Body of pancreas (tissue), 4 donors: Measurements from ENCODE around the gene ALLC.

Experiments used
- POLR2A ChIP-seq, 3 donors: fragments of 450-650 bp; IDR thresholded peaks; one replicate each; pipeline ENCODE4 v1.6.1; 2016; ENCODE audit warnings: antibody characterized with exemption in 3 of 3, mild to moderate bottlenecking in 2 of 3
- TF ChIP-seq, protein P1 (sequence below), 7 experiments: fragments of 450-650 bp in 4 of 7; fragments of 200-600 bp in 3 of 7; sonication (generic) in 3 of 7; IDR thresholded peaks; one replicate each; pipeline ENCODE4 v1.5.1; 2016 to 2019; ENCODE audit warnings: antibody characterized with exemption in 7 of 7

DNA sequence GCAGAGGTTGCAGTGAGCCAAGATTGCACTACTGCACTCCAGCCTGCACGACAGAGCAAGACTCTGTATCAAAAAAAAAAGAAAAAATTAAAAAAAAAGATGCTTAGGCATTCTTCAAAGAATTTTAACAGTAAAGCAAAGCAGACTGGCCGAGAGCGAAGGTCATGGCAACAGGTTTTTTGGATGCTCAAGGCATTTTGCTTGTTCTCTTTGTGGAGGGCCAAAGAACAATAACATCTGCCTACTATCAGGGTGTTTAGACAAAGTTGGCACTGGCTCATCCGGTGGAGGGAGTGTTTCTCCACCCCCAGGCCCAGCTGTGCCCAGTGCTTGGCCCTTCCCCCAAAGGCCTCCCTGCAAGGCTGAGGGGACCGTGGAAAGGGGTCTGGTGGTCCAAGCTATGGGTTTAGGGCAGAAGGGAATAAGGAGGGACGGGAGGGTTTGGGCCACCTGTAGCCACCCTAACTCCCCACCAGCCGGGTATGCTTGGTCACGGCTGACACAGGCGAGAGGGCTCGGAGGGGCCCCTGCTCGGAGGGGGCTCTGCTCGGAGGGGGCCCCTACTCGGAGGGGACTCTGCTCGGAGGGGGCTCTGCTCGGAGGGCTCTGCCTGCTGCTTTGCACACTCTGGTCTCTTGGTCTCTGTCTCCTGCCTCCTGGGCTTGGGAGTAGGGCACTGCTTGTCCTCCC lies 26.7 kb upstream of the ALLC start:
- TF ChIP-seq POLR2A (IDR thresholded peaks at IDR 0.05): no peak
- TF ChIP-seq, protein P1, sequence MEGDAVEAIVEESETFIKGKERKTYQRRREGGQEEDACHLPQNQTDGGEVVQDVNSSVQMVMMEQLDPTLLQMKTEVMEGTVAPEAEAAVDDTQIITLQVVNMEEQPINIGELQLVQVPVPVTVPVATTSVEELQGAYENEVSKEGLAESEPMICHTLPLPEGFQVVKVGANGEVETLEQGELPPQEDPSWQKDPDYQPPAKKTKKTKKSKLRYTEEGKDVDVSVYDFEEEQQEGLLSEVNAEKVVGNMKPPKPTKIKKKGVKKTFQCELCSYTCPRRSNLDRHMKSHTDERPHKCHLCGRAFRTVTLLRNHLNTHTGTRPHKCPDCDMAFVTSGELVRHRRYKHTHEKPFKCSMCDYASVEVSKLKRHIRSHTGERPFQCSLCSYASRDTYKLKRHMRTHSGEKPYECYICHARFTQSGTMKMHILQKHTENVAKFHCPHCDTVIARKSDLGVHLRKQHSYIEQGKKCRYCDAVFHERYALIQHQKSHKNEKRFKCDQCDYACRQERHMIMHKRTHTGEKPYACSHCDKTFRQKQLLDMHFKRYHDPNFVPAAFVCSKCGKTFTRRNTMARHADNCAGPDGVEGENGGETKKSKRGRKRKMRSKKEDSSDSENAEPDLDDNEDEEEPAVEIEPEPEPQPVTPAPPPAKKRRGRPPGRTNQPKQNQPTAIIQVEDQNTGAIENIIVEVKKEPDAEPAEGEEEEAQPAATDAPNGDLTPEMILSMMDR (IDR thresholded peaks at IDR 0.05): no peak
